ENCODE results near the gene KBTBD6.
"Not testable (repeated sequence)": the region's sequence is repeated elsewhere in the genome, so short reads cannot be mapped to it uniquely, and the experiment has no call there.

The KBTBD6 gene, protein sequence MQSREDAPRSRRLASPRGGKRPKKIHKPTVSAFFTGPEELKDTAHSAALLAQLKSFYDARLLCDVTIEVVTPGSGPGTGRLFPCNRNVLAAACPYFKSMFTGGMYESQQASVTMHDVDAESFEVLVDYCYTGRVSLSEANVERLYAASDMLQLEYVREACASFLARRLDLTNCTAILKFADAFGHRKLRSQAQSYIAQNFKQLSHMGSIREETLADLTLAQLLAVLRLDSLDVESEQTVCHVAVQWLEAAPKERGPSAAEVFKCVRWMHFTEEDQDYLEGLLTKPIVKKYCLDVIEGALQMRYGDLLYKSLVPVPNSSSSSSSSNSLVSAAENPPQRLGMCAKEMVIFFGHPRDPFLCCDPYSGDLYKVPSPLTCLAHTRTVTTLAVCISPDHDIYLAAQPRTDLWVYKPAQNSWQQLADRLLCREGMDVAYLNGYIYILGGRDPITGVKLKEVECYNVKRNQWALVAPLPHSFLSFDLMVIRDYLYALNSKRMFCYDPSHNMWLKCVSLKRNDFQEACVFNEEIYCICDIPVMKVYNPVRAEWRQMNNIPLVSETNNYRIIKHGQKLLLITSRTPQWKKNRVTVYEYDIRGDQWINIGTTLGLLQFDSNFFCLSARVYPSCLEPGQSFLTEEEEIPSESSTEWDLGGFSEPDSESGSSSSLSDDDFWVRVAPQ

GRCh38 chr13:41132512-41133152 lies at the start of gene KBTBD6:
Gene KBTBD6 (minus strand): TSS chr13:41132802. CDS start chr13:41132511, 291 bp downstream.
- DNase-seq: peak; percentile 93

GRCh38 chr13:41182231-41182630 lies 49.6 kb upstream of the KBTBD6 start:
- no peak for DNase-seq

DNA sequence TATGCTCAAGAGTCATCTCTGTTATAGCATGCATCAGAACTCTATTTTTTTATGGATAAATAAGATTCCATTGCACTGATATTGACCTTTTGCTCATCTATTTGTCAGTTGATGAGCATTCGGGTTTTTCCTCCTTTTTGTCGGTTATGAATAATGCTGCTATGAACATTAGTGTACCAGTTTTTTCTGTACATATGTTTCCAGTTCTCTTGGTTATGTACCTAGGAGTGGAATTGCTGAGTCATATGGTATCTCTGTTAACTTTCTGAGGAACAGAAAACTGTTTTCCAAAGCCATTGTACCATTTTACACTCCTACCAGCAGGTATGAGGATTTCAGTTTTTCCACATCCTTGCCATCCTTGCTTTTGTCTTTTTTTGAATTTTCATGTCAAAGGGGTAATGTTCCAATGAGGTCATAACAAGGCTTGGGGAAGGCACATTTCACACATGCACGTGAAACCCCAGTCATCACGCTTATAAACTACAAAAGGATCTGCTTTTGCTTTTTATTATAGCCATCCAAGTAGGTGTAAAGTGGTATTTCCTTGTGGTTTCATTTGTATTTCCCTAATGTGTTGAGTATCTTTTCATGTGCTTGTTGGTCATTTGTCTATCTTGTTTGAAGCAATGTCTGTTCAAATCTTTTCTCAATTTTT lies 47.1 kb upstream of the KBTBD6 start:
- no peak for DNase-seq

DNA sequence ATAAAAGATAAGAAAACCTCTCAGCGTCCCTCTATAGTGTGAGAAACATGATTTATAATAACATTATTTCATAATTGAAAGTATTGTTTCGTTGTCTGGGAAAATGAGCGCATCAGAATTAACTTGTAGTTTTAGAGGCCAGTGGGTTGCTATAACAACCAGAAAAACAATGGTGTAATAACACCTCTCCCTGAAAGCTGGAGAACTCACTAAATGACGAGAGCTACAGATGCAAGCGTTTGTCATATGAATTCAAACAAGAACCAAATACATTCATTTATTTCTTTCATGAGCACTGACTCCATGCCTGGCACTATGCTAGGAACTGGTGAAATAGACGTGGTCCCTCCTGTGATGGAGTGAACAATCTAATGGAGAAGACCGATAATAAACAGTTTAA lies 45.4 kb upstream of the KBTBD6 start:
- DNase-seq: no peak

DNA sequence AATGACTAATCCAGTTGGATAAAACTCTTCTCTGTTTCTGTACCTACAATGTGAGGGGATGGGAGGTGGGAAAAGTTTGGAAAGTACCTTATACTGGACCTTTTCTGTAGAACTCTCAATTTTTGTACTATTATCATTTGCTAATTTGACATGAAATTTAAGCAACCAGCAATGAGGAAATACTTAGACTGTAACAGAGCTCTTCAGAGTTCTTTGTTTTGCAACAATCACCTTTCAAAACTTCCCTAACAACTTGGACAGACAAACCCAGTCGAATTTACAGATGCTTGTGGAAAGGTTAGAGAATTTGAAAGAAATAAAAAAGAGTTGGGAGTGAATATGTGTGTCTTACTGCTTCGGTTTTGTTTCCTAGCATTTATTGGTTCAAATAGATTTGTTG lies 45.0 kb upstream of the KBTBD6 start:
- DNase-seq: no peak

DNA sequence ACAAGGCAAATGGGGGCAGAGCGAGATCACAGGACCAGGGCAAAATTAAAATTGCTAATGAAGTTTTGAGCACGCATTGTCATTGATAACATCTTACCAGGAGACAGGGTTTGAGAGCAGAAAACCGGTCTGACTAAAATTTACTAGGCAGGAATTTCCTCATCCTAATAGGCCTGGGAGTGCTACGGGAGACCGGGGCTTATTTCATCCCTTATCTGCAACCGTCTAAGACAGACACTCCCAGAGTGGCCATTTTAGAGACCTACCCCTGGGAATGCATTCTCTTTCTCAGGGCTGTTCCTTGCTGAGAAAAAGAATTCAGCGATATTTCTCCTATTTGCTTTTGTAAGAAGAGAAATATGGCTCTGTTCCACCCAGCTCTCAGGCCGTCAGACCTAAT lies 43.0 kb upstream of the KBTBD6 start:
- not testable (repeated sequence) for DNase-seq

DNA sequence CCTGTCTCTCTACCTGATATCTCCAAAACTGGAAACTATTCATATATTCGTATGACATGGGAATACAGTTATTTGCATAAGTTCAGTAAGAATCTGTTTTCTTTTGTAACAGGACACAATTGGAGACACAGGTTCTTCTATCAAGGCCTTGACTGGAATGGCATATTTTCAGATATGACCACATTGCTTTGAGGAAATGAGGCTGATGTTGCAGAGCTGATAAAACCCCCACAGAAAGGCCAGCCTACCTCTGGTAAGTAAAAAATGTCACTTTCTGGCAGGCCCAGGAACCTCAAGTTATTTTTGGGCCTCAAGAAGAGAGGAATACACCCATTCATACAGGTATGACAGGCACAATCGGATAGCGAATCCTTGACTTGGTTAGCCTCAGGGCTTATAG lies 29.5 kb upstream of the KBTBD6 start:
- no peak for DNase-seq

GRCh38 chr13:41159174-41159573 lies 26.6 kb upstream of the KBTBD6 start:
- DNase-seq: no peak

DNA sequence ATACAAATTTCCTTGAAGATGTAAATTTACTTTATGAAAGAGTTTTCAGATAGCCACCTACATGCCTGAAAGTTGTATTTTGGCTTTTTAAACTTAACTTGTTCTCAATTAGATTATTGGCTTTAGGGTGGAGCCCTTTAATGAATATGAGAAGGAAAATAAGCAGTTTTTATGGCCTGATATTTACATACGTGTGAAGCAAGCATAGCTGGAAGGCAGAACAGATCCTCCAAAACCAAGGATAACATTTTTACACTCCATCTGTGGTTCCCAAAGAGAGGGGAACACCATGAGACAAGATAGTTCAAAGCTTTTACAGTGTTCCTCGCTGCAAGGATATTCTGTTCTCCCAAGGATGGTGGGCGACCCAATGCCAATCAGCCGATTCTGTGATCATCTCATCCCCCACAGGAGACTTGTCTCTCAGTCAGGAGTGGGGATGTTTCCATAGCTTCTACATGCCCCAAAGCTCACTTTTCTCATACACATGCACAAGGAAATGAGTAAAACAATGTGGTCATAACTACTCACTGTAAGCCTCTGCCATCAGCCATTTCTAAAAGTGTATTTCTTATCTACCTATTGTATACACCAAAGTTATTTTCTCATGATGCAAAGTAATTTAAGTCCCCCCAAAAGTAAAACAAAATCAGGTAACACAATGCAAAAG lies 24.6 kb upstream of the KBTBD6 start:
- DNase-seq: no peak

DNA sequence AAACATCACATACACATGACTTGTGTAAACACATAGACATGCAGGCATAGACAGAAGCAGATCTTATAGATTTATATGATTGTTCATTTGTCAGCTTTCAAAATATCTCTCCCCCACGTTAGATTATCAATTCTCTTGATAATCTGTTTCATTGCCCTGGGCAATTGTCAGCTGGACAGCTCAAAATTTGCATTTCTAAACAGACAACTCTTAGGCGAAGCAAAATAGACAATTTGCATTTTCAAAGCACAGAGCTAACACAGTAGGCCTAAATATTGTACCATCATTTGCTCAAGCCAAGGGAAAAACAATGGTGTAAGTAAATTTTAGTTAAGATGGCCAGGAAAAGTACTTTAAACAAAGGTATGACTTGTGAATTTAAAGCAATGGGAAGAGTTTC lies 24.0 kb upstream of the KBTBD6 start:
- DNase-seq: no peak

DNA sequence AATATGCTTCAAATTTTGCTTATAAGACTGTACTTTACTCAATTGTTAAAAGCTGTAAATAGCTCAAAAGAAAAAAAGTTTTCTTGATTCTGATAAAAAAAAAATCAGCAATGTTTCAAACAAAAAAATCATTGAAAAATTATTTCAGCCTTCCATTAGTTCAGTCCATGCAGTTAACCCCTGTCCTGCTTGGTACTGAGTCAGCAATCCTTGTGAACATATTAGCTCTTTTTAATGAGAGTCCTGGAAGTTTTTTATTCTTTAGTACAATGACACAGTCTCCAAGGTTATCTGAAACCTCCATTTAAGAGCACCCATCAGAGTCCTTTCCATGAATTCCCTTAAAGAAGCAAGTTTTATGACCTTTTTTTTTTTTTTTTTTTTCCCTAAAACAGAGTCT lies 21.4 kb upstream of the KBTBD6 start:
- DNase-seq: no peak

DNA sequence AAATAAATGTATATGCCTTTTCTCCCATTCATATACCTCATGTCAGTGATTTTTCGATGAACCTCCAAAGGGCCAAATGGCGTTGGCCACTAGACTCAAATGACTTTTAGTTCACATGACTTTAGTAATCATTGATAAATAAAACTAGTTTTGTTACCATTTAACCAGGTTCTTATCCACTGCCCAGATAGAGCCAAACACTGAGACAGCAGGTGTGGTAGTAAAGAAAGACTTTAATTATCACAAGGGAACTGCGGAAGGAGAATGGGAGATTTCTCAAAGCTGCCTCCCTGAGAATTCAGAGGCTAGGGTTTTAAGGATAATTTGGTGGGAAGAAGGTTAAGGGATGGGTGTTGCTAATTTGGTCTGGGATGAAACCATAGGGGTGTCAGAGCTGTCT lies 19.4 kb upstream of the KBTBD6 start:
- DNase-seq: no peak

- no peak for DNase-seq
Observed at GRCh38 chr13:41150058-41150457, 17.5 kb upstream of the KBTBD6 start.

DNA sequence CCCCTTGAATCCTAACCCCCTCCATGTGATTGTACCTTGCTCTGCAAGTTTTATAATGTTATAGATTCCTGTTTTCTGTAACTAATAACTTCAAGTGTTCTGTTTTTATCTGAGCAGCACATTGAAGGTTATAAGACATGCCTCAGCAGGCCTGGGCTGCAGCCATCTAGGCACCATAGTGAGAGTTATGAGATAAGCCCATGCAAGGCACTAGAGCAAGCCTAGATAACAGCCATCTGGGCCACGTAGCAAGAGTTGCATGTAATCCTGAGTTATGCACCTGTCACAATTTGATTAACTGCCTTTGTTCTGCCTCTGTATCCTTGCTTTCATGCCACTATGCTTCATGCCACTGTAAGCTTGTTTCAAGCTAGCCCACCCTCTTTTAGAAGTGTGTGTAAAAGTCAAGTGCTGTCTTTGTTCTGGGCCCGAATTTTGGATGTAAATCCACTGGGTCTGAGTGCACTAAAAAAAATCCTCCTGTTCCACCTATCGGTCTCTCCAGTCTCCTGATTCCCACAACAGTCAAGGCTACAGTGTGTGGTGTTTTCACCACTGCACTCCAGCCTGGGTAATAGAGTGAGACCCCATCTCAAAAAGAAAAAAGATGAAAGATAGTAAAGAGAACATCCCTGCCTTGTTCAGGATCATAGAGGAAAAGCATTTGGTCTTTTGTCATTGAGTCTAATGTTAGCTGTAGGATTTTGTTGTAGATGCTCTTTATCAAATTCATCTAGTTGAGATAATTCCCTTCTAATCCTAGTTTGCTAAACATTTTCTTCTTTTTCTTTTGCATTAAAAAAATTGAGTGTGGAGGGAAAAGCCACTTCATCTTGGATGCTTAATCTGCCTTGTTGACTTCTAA lies 16.0 kb upstream of the KBTBD6 start:
- no peak for DNase-seq

DNA sequence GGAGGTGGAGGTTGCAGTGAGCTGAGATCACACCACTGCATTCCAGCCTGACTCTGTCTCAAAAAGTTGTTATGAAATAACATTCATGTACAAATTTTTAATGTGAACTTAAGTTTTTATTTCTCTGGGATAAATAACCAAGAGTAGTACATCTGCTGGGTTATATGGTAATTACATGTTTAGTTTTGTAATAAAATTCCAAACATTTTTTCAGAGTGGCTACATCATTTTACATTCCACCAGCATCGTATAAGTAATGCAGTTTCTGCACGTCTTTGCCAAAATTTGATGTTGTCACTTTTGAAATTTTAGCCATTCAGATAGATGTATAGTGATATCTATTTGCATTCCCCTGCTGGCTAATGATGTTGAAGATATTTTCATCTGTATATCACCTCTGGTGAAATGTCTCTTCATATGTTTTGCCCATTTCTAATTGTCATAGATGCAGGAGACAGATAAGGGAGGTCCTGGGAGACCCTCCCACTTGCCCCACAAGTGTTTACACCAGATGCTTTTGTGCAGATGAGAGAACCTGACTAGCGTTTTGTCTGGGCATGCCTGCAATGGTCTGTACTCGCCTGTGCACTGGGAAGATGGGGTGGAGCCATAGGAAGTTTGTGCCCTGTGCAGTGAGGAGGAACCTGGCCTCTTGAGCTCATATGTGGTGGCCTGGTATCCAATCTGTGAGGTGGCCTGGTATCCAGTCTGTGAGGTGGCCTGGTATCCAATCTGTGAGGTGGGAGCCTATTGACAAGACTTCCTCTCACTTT lies 12.7 kb upstream of the KBTBD6 start:
- DNase-seq: no peak

DNA sequence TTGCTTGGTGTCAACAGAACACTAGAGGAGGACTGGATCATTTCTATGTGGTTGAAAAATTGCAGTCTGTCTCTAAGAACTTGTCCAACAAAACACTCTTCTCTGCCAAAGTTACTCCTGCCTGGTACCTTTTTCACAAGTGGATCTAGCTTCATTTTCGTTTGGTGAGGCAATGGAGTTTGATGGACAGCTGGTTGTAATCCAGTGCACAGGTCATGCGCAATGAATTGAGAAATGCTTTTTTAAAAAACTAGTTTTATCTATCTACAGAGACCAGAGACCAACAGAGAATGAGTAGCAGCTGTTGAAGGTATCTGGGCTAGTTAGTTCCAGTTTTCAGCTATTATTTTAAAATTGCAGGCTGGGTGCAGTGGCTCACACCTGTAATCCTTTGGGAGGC lies 12.0 kb upstream of the KBTBD6 start:
- no peak for DNase-seq

DNA sequence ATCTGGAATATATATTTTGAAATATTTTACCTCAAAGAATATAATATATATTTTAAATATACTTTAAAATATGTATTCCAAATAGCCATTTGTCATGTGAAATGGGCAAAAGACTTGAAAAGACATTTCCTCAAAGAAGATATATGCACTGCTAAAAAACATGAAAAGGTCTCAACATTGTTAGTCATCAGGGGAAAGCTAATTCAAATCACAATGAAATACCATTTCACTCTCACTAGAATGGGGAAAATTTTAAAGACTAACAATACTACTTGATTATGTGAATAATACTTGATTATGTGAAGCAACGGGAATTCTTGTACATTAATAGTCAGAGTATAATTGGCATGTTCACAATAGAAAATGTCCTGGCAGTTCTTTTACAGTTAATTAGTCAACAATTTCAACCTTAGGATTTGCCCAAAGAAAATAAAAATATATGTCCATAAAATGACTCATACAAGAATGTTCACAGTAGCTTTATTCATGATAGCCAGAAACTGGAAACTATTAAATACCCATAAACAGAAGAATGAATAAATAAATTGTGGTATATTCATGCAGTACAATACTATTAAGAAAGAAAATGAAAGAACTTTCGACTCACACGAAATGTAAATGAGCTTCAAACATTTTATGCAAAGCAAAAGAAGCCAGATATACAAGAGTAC lies 6.8 kb upstream of the KBTBD6 start:
- DNase-seq: no peak

DNA sequence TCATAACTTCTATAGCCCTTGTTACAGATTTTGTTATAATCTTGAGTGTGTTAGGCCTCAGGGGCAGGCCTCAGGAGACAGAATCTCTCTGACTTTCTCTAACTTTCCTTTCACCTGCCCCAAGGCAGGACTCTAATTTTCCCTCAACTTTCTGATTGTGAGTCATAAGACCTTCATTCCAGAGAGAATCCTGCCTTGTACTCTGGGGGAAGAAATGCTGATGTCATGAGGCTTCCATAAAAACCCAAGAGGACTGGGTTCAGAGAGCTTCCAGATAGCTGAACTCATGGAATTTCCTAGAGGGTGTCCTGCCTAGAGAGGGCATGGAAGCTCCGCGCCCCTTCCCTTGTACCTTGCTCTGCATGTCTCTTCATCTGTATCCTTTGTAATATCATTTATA lies 5.3 kb upstream of the KBTBD6 start:
- DNase-seq: no peak

DNA sequence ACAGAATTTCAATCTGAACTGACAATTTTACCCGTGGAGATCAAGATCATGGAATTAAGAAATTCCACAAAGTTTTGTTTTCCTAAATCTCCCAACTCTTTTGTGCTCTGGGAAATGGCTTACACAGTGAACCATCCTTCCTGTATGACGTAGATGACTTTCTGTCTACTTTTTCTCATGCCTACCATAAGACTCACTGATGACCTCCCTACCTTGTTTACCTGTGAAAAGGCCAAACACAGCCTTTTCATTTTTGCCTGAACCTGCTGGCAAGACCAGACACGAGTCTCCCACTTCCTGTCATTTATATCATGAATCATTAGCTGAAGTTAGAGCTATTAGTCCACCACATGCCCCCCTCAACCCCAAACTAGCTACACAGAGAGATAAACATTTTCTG lies 4.6 kb upstream of the KBTBD6 start:
- DNase-seq: no peak

DNA sequence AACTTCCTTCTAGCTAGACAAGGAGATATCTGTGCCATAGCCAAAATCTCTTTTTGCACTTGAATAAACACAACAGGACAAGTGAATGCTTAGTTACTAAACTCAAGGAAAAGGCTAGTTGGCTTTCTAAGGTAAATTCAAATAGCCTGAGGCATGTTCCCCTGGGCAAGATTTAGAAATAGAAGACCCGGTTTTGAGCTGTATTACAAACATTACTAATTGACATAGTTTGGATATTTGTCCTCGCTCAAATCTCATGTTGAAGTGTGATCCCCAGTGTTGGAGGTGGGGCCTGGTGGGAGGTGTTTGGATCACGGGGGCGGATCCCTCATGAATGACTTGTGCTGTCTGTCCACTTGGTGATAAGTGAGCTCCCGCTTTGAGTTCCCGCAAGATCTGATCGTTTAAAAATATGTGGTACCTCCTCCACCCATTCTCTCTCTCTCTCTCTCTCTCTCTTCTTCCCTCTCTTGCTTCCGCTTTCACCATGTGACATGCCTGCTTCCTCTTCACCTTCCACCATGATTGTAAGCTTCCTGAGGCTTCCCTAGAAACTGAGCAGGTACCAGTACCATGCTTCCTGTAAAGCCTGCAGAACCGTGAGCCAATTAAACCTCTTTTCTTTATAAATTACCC lies 3.9 kb upstream of the KBTBD6 start:
- no peak for DNase-seq
